ENCODE measurements around the gene RNF26.
A peak's percentile ranks its signal among the peaks of the same experiment; 100 is the strongest.

The RNF26 gene

DNA sequence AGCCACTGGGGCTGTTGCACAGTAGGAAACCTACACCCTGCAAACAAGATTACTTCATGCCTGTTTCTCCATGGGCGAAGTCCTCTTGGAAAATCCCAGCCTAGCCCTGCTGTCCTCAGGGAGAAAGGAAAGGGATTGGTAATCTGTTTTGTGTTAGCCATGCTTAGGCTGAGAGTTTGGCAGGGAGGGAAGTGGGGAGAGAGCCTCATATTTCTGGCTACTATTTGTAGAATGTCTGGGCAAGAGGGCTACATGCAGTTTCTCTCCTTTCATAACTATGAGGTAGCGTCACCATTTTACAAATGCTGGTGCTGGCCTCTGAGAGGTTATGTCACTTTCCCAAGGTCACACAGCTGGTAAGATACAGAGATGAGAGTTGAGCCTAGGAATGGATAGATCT lies 12.9 kb downstream of the RNF26 start:
- Mint-ChIP-seq H3K4me1 (ENCODE audit: low read depth) (peaks cover 3% of the 10 kb centered on the region), H3K36me3 (ENCODE audit: low read depth) (no peaks in the 10 kb centered on the region), H3K9me3 (no peaks in the 10 kb centered on the region), H3K4me3 (no peak overlapping the region), H3K27ac (no peak overlapping the region), H3K27me3 (ENCODE audit: low read depth) (peaks cover 32% of the 10 kb centered on the region)

DNA sequence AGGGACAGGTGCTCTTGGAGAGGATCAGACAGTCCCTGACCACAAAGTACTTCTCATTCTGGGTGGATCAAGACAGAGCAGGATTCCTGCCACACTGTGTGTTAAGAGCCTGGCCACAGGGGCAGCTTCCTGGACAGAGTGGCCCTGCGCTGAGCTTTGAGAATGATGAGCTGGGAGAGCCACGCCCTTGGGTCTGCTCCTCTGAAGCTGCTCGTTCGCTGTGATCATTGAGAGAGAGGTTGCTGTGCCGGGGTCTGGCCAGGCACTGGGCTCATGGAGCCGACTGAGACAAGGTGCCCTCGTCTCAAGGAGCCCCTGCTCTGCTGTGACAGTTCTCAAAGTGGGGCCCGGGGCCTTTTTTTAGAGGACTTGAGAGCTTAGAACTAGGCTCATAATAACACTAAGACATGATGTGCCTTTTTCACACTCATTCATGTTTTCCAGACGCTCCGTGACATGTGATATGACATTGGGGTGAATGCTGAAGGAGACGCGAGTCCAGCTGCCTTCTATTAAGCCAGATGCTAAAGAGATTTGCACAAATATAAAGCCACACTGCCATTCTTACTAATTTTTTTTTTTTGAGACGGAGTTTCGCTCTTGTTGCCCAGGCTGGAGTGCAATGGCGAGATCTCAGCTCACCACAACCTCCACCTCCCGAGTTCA lies 13.7 kb downstream of the RNF26 start:
- no peak overlapping the region for H3K4me3 Mint-ChIP-seq
- H3K4me1 Mint-ChIP-seq (ENCODE audit: low read depth): peaks cover 3% of the 10 kb centered on the region
- H3K36me3 Mint-ChIP-seq (ENCODE audit: low read depth): no peaks in the 10 kb centered on the region
- no peaks in the 10 kb centered on the region for H3K9me3 Mint-ChIP-seq
- H3K27me3 Mint-ChIP-seq (ENCODE audit: low read depth): peaks cover 31% of the 10 kb centered on the region
- H3K27ac Mint-ChIP-seq: no peak overlapping the region

DNA sequence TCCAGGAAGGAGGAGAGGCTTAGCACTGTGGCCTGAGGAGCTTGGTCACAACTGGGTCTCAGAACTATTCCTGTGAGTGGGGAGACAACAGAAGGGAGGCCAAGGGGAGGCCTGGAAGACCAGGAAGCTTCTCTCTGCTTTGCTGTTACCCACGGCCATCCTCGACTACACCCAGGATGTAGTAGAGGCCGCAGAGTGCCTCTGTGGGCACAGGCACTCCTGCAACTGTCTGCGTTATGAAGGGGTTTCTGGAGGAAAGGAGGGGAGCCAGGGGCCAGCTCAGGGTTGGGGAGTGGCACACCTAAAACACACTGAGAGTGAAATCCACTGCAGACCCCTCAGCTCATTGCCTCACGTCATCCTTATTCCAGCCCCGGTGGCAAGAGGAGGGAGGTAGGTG lies 16.0 kb downstream of the RNF26 start:
- no peak overlapping the region for H3K4me3 Mint-ChIP-seq
- no peaks in the 10 kb centered on the region for H3K9me3 Mint-ChIP-seq
- peaks cover 39% of the 10 kb centered on the region for H3K27me3 Mint-ChIP-seq (ENCODE audit: low read depth)
- peak overlapping the region; percentile 64 for H3K27ac Mint-ChIP-seq
- H3K36me3 Mint-ChIP-seq (ENCODE audit: low read depth): no peaks in the 10 kb centered on the region
- peaks cover 3% of the 10 kb centered on the region for H3K4me1 Mint-ChIP-seq (ENCODE audit: low read depth)

DNA sequence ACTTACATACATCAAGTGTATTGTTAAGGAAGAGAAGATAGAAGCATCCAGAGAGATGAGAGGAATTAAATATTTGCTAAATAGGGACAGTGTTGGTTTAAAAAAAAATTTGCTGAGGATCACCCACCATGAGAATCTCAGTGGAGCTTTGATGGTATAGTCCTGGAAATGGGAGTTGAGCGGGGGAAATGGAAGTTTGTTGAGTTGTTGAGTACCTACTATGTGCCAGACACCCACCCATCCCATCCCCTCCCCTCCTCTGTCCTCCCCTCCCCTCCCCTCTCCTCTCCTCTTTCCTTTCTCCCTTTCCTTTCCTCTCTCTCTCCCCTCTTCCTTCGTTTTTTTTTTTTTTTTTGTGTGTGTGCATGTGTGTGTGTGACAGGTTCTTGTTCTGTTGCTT lies 16.9 kb downstream of the RNF26 start:
- no peak overlapping the region for H3K27ac Mint-ChIP-seq
- H3K4me3 Mint-ChIP-seq: no peak overlapping the region
- H3K9me3 Mint-ChIP-seq: no peaks in the 10 kb centered on the region
- H3K36me3 Mint-ChIP-seq (ENCODE audit: low read depth): no peaks in the 10 kb centered on the region
- peaks cover 5% of the 10 kb centered on the region for H3K4me1 Mint-ChIP-seq (ENCODE audit: low read depth)
- peaks cover 46% of the 10 kb centered on the region for H3K27me3 Mint-ChIP-seq (ENCODE audit: low read depth)

DNA sequence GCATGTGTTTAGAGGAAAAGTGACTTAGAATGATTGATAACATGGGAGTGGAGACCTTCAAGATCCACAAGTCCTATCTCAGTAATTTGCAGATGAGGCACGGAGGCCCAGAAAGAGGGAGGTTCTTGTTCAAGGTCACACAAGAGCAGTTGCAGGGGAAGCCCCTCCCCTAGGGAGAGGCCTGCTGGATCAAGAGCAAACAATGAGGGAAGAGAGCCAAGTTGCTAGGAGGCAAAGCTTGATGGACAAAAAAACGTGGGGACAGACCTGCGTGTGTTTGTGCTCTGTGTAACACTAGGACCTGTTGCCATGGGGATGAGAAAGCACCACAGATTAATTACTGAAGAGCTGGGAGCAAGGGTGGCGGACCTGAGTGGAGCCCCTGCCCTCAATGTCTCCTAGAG lies 18.5 kb downstream of the RNF26 start:
- Mint-ChIP-seq H3K27ac (no peak overlapping the region), H3K4me1 (ENCODE audit: low read depth) (peaks cover 7% of the 10 kb centered on the region), H3K4me3 (no peak overlapping the region), H3K27me3 (ENCODE audit: low read depth) (peaks cover 55% of the 10 kb centered on the region), H3K9me3 (no peaks in the 10 kb centered on the region), H3K36me3 (ENCODE audit: low read depth) (no peaks in the 10 kb centered on the region)

- Mint-ChIP-seq H3K4me1 (ENCODE audit: low read depth) (peaks cover 4% of the 10 kb centered on the region), H3K9me3 (no peaks in the 10 kb centered on the region), H3K36me3 (ENCODE audit: low read depth) (no peaks in the 10 kb centered on the region), H3K27me3 (ENCODE audit: low read depth) (peaks cover 64% of the 10 kb centered on the region), H3K27ac (no peak overlapping the region), H3K4me3 (peak overlapping the region; percentile 34)
Observed at GRCh38 chr11:119355091-119355843, 20.9 kb downstream of the RNF26 start.

- H3K4me1 Mint-ChIP-seq (ENCODE audit: low read depth): peaks cover 4% of the 10 kb centered on the region
- peak overlapping the region; percentile 86 for H3K4me3 Mint-ChIP-seq
- H3K27me3 Mint-ChIP-seq (ENCODE audit: low read depth): peaks cover 67% of the 10 kb centered on the region
- no peaks in the 10 kb centered on the region for H3K36me3 Mint-ChIP-seq (ENCODE audit: low read depth)
- H3K27ac Mint-ChIP-seq: peak overlapping the region; percentile 46
- H3K9me3 Mint-ChIP-seq: no peaks in the 10 kb centered on the region
Observed at GRCh38 chr11:119356349-119357031, 22.2 kb downstream of the RNF26 start.

GRCh38 chr11:119357074-119357473 lies 22.7 kb downstream of the RNF26 start:
- Mint-ChIP-seq H3K4me1 (ENCODE audit: low read depth) (peaks cover 4% of the 10 kb centered on the region), H3K27me3 (ENCODE audit: low read depth) (peaks cover 65% of the 10 kb centered on the region), H3K4me3 (peak overlapping the region; percentile 60), H3K27ac (no peak overlapping the region), H3K36me3 (ENCODE audit: low read depth) (no peaks in the 10 kb centered on the region), H3K9me3 (no peaks in the 10 kb centered on the region)

DNA sequence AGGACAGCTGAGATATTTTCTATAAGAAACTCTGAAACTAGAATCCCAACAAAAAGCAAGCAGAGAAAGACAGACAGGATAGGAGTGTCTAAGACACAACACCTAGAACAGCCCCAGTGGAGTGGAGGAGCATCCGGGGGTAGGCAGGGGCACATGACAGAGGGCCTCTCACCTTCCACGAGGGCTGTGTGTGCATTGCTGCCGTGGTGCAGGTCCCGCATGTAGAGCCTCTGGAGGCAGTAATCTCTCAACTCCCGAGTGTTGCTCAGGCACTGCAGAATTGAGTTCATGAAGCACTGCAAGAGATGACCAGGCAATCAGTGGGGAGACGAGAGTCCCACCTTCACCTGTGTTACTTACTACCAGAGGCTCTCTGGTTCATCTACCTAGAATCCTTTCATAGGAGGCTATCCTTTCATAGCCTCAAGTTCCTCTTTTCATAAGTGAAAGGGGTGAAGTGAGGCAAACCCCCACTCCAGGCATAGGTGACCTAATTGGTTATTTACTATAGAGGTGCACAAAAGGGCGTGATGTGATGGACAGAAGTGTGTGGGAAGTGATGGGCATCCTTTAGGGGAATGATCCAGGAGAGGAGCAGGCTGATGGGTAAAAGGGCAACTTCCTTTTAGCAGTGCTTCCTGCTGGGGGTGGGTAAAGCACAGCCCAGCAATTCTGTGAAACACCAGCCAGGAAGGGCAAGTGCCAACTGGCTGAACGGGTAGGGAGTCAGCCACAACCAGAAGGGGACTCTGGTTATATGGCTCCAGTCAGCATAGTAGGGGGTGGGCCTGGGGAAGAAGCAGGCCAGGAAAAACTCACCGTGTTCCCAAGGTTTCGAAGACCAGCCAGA lies 25.3 kb downstream of the RNF26 start:
- no peaks in the 10 kb centered on the region for H3K36me3 Mint-ChIP-seq (ENCODE audit: low read depth)
- no peaks in the 10 kb centered on the region for H3K9me3 Mint-ChIP-seq
- peaks cover 6% of the 10 kb centered on the region for H3K4me1 Mint-ChIP-seq (ENCODE audit: low read depth)
- H3K27me3 Mint-ChIP-seq (ENCODE audit: low read depth): peaks cover 65% of the 10 kb centered on the region
- no peak overlapping the region for H3K27ac Mint-ChIP-seq
- no peak overlapping the region for H3K4me3 Mint-ChIP-seq

DNA sequence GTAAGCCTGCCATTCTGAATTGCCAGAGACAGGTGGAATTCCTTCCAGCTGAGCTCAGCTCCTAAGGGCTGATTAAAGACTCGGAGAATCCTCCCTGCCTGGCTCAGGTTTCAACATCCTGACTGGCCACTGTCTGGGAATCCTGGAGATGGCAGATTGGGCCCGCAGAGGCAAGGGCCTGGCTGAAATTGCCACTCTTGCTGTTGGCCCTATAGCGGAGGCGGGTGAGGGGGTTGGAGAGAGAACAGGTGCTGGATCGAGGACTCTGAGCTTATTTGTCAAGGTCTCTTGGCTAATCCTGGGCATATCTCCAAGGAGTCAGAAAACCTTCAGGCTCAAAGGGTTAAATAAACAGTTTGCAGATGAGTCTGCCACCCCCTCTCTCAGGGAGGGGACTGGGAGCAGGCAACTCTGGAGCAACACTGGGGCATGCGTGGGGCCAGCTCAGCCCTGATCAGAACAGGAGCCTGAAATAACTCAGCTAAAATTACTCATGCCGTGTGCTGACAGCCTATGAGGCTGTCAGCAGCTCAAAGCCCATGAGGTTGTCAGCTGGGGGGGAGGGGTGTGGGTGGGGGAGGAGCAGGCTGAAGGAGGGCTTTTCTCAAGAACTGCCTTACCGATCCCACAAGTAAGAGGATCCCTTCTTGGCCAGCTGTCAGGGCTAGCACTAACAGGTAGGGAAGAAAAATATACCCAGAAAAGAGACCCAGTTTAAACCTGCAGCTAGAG lies 26.9 kb downstream of the RNF26 start:
- Mint-ChIP-seq H3K36me3 (ENCODE audit: low read depth) (no peaks in the 10 kb centered on the region), H3K27me3 (ENCODE audit: low read depth) (peaks cover 62% of the 10 kb centered on the region), H3K4me1 (ENCODE audit: low read depth) (peaks cover 4% of the 10 kb centered on the region), H3K4me3 (no peak overlapping the region), H3K27ac (no peak overlapping the region), H3K9me3 (no peaks in the 10 kb centered on the region)

- peaks cover 70% of the 10 kb centered on the region for H3K27me3 Mint-ChIP-seq (ENCODE audit: low read depth)
- H3K27ac Mint-ChIP-seq: no peak overlapping the region
- no peaks in the 10 kb centered on the region for H3K9me3 Mint-ChIP-seq
- H3K4me3 Mint-ChIP-seq: no peak overlapping the region
- no peaks in the 10 kb centered on the region for H3K36me3 Mint-ChIP-seq (ENCODE audit: low read depth)
- H3K4me1 Mint-ChIP-seq (ENCODE audit: low read depth): peaks cover 2% of the 10 kb centered on the region
Observed at GRCh38 chr11:119361941-119362725, 27.8 kb downstream of the RNF26 start.

DNA sequence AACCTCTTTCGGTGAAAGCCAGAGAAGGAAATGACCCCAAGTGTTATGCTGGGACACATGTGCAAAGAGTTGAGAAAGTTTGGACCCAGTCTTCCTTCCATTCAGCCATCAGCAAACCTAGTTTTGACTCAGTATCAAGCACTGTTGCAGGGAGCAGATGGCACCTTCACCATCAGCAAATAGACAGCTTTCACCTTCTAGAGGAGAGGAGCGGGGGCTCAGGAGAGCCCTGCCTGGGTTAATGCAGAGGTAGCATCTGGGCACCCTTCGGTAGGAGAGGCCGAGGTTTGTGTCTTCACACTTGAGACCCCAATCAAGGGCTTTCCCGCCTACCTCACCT lies 28.4 kb downstream of the RNF26 start:
- Mint-ChIP-seq H3K4me3 (no peak overlapping the region), H3K36me3 (ENCODE audit: low read depth) (no peaks in the 10 kb centered on the region), H3K27me3 (ENCODE audit: low read depth) (peaks cover 69% of the 10 kb centered on the region), H3K4me1 (ENCODE audit: low read depth) (peaks cover 2% of the 10 kb centered on the region), H3K9me3 (no peaks in the 10 kb centered on the region), H3K27ac (no peak overlapping the region)

DNA sequence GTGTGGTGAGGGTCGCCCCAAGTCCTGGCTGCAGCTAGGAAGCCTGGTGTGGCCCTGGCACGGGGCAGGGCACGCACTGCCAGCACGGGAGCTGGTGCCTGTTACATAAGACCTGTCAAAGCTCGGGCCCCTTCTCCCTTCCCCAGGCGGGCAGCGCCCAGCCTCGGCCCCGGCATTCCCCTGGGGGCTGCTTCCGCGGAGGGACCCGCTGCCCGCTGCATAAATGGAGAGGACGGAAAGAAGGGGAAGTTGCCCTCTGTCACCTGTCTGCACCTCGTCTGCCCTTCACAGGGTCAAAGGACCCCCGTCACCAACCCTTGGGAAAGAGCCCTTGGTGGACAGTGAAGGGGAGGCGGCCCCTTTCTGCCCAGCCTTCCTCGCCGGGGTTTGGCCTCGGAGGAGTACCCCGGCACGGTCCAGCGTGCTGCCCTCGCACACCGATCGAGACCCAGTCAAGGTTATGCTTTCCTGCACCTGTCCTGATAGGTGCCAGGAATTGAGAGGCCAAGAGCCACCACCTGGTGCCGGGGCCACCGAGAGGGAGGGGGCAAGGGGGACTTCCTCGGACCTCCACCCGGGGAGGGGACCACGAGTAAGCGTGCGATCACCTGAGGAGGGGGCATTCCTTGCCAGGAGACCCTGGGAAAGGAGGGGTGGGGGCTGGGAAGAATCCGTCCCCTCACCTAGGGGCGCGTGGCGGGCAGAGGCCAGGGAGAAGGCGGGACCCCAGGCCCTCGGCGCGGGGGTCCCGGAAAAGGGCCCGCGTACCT lies 28.9 kb downstream of the RNF26 start:
- Mint-ChIP-seq H3K9me3 (no peaks in the 10 kb centered on the region), H3K4me1 (ENCODE audit: low read depth) (peaks cover 2% of the 10 kb centered on the region), H3K4me3 (no peak overlapping the region), H3K27ac (no peak overlapping the region), H3K36me3 (ENCODE audit: low read depth) (no peaks in the 10 kb centered on the region), H3K27me3 (ENCODE audit: low read depth) (peaks cover 64% of the 10 kb centered on the region)

Measured in T-helper 1 cell treated with Interleukin-12 subunit alpha and Interleukin-12 subunit beta and Interleukin-4 antibody, amounts not matched to agents 30 μg/mL and 1 μg/mL, for 36 hours (primary cell).